ENCODE measurements around the gene ABCC3.

Gene ABCC3

DNA sequence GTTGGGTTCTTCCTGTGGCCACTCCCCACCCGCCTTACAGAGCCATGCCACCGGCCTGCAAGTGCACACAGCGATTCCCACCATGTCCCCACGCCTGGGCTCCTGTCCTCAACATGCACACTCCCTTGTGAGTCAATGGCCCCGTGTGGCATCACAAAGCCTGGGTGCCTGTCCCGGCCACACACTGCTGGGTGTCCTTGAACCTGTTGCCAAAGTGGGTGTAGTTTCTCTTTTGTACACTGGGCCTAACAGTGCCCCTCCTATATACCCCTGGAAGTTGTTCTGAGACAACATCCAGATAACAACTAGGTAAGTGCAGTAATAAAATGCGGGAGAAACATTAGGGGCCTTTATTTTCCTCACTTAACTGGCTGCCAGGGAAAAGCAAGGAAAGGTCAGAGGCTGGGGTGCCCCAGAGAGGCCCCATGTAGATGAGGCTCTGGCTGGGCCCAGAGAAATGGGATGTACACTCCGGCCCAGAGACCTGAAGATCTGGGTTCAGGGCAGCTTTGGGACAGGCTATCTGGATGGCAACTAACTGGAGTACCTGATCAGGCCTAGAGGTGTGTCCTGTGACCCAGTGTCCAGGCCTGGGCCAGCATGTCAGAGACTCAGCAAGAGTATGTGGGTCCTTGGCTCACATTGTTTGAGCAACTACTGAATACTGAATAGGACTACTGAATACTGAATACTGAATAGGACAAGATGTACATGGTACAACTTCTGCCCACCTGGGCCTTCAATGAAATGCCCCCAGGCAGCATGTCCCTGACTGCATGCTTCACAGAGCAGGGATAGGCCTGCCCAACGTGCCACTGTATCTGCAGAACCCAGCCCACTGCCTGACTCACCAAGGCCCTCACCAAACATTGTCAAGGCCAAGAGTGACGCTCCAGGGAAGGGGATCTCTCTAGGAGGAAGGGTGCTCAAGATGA lies 8.3 kb downstream of the ABCC3 start:
- DNase-seq (ENCODE audit: low read depth) = no peak

DNA sequence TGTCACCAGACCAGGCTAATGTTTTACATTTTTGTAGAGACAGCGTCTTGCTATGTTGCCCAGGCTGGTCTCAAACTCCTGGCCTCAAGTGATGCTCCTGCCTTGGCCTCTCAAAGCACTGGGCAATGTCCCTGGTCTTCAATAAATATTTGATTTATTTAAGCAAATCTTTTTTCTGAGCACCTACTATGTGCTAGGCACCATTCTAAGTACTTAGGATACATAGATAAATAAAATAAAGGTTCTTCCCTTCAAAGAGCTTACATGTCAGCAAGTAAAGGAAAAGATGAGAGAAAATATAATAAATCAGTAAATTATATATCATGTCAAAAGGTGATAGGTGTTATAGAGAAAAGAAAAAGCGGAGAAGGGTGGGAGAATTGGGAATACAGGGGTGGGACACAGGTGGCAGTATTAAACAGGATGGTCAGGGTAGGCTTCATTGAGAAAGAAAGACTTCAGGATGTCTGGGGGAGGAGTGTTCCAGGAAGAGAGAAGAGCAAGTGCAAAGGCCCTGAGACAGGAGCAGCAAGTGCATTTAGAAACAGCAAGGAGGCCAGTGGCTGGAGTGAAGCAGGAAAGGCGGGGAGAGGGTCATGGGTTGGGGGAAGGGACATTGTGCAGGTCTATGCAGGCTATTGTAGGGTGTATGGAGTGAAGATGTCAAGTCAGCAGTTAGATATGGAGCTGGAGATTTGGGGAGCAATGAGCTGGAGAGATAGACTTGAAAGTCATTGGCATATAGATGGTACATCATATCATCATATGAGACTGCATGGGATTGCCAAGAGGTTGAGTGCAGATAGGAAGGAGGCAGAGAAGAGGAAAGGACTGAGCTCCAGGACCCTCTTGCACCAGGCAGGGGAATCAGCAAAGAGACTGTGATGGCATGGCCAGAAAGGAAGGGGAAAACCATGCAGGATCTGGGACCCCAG lies 11.3 kb downstream of the ABCC3 start:
- no peak for DNase-seq (ENCODE audit: low read depth)

DNA sequence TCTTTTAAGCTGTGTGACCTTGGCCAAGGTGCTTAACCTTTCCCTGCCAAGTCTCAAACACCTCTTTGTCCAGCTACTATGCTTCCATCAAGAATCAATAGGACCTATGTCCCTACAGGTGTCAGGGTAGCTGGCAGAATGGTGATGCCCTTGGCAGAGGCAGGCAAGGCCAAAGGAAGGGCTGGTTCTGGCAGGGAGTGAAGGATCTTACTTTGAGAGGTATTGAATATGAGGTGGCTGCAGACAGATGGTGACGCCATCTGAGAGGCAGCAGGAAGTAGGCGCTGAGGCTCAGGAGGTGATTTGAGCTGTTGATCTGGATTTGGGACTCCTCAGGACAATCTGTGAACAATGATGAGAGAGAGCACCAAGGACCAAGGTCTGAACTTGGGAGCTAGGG lies 12.5 kb downstream of the ABCC3 start:
- no peak for DNase-seq (ENCODE audit: low read depth)

DNA sequence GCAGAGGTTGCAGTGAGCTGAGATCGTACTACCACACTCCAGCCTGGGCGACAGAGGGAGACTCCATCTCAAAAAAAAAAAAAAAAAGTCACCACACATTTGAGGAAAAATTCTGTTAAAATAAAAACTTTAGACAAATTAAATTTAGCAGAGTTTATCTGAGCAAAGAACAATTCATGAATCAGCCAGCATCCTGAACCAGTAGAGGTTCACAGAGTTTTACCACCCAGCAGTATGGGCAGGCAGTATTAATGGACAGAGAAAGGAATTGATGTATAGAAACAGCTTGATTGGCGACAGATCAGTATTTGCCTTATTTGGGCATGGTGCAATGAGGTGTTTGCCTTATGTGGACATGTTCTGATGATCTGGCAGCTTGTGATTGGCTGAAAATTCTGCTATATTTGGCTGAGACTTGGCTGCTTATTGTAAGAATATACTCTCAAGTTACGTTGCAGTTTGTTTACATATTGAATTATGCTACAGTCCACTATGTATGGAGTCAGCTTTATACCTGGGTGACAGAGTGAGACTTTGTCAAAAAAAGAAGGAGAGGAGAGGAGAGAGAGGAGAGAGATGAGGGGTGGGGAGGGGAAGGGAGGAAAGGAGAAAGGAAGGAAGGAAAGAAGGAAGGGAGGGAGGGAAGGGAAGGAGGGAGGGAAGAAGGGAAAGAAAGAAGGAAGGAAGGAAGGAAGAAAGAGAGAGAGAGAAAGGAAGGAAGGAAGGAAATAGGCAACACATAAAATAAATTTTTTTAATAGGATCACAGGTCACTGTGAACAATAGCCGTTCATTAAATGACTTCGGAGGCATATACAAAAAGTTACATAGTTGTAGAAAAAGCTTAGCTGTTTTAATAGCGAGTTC lies 14.6 kb downstream of the ABCC3 start:
- no peak for DNase-seq (ENCODE audit: low read depth)

DNA sequence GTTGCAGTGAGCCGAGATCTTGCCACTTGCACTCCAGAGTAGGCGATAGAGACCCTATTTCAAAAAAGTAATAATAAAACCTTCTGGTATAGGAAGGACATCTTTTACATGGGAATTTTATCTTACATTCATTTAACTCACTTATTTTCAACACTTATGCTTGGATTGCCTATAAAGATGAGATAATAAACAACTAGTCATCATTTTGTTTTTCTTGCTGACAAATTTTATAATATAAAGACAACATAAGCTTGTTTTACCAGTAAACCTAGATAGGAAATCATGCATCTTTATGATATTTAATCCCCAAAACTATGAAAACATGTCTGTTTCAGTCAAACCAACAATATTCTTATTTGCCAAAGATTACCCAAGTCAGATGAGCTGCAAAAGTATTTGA lies 17.0 kb downstream of the ABCC3 start:
- DNase-seq (ENCODE audit: low read depth) = no peak

DNA sequence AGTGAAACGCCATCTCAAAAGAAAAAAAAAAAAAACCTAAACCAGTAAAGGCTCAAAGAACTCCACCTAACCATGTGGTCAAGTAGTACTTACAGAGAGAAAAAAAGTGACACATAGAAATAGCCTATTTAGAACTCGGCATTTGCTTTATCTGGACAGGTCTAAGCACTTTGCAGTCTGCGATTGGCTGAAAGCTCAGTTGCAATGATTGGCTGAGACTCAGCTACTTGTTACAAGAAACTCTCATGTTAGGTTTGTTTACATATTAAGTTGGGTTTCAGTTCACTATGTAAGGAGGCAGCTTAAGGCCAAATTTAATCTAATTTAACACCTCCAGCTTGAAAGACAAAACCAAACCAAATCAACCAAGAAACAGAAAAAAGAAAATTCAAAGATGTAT lies 19.1 kb downstream of the ABCC3 start:
- DNase-seq (ENCODE audit: low read depth) = no peak

DNA sequence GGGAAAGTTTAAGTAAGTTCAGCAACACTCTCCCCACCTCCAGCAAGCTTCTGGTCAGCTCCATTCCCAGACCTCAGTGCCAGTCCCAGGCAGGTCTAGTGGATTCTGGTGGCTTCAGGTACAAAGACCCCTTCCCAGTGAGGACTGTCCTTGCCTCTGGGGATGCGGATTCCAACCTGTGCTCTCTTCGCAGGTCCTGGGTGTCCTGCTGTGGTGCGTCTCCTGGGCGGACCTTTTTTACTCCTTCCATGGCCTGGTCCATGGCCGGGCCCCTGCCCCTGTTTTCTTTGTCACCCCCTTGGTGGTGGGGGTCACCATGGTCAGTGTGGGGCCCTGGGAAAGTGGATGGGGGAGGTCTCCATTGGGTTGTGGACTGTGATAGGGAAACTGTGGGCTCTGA lies 21.8 kb downstream of the ABCC3 start:
- DNase-seq (ENCODE audit: low read depth) = no peak

DNA sequence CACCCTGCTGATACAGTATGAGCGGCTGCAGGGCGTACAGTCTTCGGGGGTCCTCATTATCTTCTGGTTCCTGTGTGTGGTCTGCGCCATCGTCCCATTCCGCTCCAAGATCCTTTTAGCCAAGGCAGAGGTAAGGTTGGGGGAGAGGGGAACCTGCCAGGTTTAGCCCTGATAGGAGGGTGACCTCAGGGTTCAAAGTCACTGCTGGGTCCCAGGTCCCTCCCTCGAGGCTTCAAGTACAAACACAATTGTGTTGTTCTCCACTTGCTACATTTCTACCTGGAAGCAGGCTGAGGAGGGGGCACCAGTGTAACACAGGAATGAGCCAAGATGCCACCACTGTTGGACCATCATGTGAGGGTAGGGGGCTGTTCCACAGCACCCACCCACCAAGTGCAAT lies 22.4 kb downstream of the ABCC3 start:
- DNase-seq (ENCODE audit: low read depth) = no peak

DNA sequence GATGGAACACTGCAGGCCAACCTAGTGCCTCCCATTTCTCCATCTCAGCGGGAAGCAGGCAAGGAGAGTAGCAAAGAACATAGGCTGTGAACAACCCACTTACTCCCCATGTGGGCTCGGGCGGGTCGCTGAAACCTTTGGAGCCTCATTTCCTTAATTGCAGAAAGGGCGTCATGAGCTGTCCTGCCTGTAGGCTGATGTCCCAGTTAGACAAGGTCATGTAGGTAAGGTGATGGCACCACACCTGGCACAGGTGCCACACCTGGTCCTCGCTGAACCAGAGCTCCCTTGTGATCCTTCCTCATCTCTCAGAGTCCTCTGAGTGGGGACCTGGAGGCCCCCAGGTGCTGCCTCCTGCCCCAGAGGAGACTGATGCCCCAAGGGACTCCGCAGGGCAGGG lies 22.9 kb downstream of the ABCC3 start:
- no peak for DNase-seq (ENCODE audit: low read depth)

DNA sequence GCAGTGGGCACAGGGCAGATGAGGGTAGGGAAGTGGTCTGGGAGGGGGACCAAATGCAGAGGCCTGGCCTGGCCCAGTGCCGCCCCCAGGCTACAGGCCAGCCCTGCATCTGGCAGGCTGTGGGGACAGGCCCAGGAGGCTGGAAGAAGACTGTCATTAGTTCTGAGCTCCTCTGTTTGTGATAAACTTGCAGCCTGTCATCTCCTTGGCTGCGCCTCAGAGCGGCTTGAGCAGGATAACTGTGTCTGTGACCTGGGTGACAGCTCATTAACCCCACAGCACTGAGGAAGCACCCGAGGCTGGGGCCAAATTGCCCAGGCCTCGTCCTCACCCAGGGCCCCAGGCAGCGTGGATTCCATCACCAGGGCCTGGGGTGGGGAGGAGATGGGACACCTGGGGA lies 23.9 kb downstream of the ABCC3 start:
- DNase-seq (ENCODE audit: low read depth) = no peak

DNA sequence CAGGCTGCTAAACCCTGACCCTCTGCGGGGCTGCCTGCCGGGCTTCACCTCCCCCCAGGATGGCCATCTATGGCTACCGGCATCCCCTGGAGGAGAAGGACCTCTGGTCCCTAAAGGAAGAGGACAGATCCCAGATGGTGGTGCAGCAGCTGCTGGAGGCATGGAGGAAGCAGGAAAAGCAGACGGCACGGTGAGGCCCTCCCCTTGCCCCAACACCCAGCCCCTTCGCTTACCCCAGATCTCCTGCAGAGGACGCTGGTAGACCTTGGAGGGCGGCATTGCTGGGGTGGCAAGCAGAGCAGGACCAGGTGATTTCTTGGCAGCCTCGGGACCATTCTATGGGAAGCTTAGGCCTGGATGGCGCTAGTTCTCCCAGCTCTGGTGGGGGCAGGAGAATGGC lies 24.5 kb downstream of the ABCC3 start:
- DNase-seq (ENCODE audit: low read depth) = no peak

DNA sequence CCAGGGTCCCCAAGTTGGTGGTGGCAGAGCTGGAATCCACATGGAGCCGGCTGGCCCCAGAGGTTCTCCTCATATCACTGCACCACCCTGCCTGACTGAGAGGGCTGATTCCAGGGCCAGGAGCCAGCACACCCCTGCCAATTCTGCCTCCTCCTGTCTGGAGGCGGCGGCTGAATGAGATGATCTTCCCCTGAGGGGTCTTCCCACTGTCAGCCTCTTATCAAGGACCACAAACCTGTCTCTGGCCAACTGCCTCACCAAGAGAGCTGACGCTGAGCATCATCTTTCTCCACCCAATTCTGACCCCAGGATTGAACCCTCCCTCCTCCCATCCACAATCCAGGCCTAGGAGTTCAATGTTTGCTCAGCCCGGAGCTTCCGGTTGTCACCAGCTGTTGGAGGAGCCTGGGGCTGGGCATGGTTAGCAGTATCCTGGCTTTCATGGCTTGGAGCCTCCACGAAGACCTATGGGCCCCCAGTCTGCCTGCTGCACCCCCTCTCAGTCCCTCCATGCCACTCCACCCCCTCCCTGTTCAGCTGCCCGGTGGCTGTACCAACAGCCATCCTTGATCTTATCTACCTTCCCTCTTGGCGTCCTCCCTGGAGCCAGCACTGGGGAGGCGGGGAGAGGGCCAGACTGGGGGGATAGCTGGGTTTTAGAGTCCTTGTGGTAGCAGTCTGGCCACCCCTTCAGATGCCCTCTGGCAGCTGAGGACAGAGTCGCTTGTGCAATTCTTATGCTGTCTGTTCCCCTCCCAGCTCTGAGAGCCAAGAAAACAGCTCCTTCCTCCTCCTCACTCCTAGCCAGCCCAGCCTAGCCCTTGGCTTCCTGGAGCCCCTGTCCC lies 25.6 kb downstream of the ABCC3 start:
- DNase-seq (ENCODE audit: low read depth) = no peak

DNA sequence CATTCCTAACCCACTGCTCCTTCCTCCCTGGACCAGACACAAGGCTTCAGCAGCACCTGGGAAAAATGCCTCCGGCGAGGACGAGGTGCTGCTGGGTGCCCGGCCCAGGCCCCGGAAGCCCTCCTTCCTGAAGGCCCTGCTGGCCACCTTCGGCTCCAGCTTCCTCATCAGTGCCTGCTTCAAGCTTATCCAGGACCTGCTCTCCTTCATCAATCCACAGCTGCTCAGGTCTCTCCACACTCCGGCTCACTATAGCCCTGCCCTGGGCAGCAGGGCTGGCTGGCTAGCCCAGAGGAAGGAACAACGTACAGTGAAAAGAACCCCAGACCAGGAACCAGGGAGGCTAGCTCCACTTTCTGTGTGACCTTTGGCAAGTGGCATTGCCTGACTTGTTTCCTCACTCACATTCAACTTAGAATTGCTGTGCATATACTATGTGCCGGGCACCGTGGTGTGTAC lies 26.2 kb downstream of the ABCC3 start:
- no peak for DNase-seq (ENCODE audit: low read depth)

DNA sequence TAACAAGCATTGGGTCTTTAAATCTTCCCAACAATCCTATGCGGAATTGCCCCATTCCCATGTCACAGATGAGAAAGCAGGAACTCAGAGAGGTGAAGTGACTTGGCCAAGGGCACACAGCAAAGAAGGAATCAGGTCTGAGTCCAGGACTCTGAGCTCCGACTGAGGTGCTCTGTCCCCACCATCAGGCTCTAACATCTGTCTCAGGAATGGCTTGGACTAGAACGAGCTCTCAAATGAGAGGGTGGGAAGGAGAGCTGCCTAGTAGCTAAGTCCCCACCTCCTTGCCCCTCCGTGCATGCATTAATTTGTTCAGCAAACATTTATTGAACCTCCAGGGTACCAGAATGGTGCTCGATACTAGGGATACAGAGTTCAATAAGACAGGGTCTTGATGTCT lies 26.7 kb downstream of the ABCC3 start:
- no peak for DNase-seq (ENCODE audit: low read depth)

DNA sequence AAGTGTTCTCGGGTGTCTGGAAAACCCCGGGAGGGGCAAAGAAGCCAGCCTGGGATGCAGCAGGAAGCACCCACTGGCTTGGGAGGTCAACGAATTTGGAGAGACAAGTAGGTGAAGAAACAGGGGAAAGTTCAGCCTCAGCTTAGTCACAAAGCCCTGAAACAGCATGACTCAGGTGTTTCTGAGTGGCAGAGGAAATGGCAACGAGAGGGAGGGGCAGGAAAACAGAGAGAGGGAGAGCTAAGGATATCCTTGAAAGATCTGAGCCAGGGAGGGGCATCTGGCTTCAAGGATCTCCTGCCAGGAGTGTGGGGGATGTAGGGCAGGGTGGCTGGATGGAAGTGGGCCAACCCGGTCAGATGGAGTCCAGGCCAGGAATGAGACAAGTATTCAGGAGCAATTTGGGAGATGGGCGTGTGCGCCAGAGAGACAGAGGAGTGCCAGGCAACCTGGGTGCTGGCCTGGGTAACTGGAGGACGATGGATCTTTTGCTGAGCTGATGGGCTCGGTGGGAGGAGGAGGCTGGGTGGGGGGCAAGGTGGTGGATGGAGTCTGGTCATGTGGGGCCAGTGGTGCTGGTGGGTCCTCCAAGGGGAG lies 27.2 kb downstream of the ABCC3 start:
- DNase-seq (ENCODE audit: low read depth) = no peak

DNA sequence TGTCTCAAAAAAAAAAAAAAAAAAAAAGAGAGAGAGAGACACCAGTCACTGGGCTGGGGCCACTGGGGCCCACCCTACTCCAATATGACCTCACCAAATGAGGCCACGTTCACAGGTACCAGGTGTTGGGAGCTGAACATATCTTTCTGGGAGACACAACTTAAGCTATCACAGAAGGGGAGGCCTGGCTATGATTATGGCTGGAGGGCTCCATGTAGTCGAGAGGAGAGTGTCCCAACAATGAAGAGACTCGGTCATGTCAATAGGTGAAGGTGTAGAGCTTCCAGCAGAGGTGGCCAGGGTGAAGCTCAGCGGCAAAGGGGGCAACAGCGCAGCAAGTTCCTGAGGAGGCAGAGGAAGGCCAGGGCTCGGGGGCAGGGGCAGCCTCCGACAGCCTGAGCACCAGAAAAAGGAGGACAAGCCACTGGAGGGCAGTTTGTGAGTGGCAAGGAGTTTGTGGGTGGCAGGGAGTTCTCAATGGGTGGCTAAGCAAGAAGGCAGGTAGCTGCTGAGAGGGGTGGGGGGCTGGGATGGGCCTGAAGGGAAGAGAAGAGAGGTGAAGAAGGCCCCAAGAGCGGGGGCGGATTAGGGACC lies 28.0 kb downstream of the ABCC3 start:
- DNase-seq (ENCODE audit: low read depth) = no peak

DNA sequence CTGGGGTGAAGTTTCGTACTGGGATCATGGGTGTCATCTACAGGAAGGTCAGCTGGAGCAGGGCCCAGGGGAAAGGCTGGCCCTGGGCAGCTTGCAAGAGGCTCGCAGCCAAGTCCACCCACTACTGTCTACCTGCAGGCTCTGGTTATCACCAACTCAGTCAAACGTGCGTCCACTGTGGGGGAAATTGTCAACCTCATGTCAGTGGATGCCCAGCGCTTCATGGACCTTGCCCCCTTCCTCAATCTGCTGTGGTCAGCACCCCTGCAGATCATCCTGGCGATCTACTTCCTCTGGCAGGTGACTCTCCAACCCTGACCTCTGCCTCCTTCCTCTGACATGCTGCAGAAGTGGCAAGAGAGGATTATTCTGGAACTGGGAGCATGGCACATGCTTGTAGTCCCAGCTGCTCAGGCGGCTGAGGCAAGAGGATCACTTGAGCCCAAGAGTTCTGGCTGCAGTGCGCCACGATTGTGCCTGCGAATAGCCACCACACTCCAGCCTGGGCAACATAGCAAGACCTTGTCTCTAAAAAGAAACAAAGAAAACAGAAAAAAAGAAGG lies 29.2 kb downstream of the ABCC3 start:
- no peak for DNase-seq (ENCODE audit: low read depth)

DNA sequence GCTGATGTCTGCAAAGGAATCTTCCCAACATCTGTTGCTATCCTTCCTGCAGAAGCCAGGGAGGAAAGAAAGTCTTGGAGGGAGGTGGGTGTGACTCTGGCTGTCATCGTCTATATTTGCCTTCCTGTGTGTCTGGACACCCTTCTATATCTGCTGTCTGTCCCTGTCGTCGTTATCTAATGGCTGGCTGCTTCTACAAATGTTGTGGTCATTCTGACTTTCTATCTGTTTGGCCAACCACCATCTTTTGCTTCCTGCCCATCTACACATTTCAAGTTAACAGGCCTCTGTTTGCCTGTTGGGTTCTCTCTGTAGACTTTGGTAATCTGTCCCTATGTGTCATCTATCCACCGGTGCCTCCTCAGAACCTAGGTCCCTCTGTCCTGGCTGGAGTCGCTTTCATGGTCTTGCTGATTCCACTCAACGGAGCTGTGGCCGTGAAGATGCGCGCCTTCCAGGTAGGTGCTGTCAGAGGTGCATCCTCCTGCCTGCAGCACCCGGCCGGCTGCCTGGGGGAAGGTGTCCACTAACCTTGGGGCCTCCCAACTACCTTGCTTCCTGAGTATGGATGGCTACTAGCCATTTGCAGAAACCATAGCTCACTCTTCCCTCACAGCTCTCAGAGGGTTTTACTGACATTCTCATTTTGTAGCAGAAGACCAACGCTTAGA lies 30.2 kb downstream of the ABCC3 start:
- DNase-seq (ENCODE audit: low read depth) = no peak

DNA sequence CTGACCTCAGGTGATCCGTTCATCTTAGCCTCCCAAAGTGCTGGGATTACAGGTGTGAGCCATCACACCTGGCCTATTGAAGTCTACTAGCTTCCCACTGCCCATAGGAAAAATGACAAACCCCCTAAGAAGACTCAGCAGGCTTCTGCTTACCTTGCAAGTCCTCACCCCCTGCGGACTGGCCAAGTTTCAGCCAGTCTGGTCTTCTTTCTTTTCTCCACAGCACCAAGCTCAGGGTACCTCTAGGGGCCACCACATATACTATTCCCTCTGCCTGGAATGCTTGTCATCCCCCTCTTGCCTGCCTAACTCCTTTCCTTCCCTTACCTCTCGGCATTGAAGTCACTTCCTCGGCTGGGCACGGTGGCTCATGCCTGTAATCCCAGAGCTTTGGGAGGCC lies 31.2 kb downstream of the ABCC3 start:
- DNase-seq (ENCODE audit: low read depth) = no peak
